A549 treated with AZD9567 at 1 μM for 4 hours (cell line): ENCODE results near the gene RAB40AL. TPM values are rescaled to one million over a fixed set of nuclear protein-coding genes. Genes with fewer than 3 reads are reported as not detected.

Experiments used
- total RNA-seq: library from RNA; stranded (reverse); fragments of 200-300 nt; extraction: Qiagen RNA extraction; gene quantifications from 5 replicates; pipeline ENCODE4 v1.2.3, GENCODE V29; 2022; ENCODE audit not compliant: insufficient read depth

Gene RAB40AL
- 0.13 to 0.23 TPM (median 0.13 TPM) in 3 of 5 replicates, not detected in the others for total RNA-seq

DNA sequence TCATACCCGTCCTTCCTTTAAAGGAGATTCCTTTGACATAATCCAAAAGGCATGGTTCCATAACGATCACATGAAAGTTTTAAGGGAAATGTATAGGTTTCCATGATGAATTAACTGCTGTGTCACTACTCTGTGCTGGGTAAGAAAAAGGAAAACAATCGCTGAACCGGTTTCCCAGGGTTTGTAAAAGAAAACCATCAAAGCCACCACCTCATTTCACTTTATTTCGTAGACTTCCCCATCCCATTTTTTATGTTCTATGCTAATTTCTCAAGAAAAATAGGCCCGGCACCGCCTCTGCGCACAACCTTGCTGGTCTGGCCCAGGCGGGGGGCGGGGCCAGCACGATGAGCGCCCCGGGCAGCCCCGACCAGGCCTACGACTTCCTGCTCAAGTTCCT lies at the start of gene RAB40AL:
Gene RAB40AL, plus strand, starts transcription at position 301 of the 400 bp plus-strand sequence. Its CDS starts 47 bp downstream, at position 348.

Other genes starting within 250 kb of the RAB40AL start
- gene GPRASP2, start 224.8 kb upstream of the RAB40AL start, total RNA-seq, result 3.9 to 4.8 TPM (median 4.1 TPM) in 5 replicates
- 2.3 to 2.8 TPM (median 2.5 TPM) in 5 replicates for gene GPRASP3, start 216.5 kb upstream of the RAB40AL start, total RNA-seq
- gene BEX1, start 126.9 kb downstream of the RAB40AL start, total RNA-seq, result not detected in 5 replicates
- gene NXF3, start 155.9 kb downstream of the RAB40AL start, total RNA-seq, result 0.06 to 0.19 TPM in 2 of 5 replicates, not detected in the others